Activated T-helper 2 cell treated with anti-CD3 and anti-CD28 coated beads, Interferon-gamma antibody, Interleukin-2, Interleukin-4, amounts not matched to agents 10 μg/mL and 5 μg/mL and 100 μg/mL, durations not matched to agents 14 hours and 24 hours and 36 hours (primary cell): ENCODE data around the gene ACP6. TPM values are rescaled to one million over a fixed set of nuclear protein-coding genes. Genes with fewer than 3 reads are reported as not detected.
"Not testable (repeated sequence)": the region's sequence is repeated elsewhere in the genome, so short reads cannot be mapped to it uniquely, and the experiment has no call there.

Experiments
- DNase-seq: peaks from one replicate; pipeline ENCODE4 v3.0.0; 2021; ENCODE audit warnings: low spot score
- H3K27ac Mint-ChIP-seq: one replicate; pipeline ENCODE4 v1.8.0; 2021; ENCODE audit warnings: mixed read lengths
- H3K27me3 Mint-ChIP-seq: one replicate; pipeline ENCODE4 v1.8.0; 2021; ENCODE audit warnings: low read depth, mixed read lengths
- H3K36me3 Mint-ChIP-seq: one replicate; pipeline ENCODE4 v1.8.0; 2021; ENCODE audit warnings: low read depth, mixed read lengths
- H3K4me1 Mint-ChIP-seq: one replicate; pipeline ENCODE4 v1.8.0; 2021; ENCODE audit warnings: low read depth, mixed read lengths
- H3K4me3 Mint-ChIP-seq: one replicate; pipeline ENCODE4 v1.8.0; 2021; ENCODE audit warnings: low read depth, mild to moderate bottlenecking, moderate library complexity, mixed read lengths
- H3K9me3 Mint-ChIP-seq: one replicate; pipeline ENCODE4 v1.8.0; 2021; ENCODE audit warnings: mixed read lengths
- intact Hi-C: fragments of 100-400 bp; cut with micrococcal nuclease; formaldehyde crosslinking; loops from one replicate; pipeline ENCODE4 v1.15.1; 2023
- total RNA-seq: library from RNA; stranded (reverse); gene quantifications from 2 replicates; pipeline ENCODE4 v1.2.3, GENCODE V29; 2022

The ACP6 gene
- 11.6 and 13.4 TPM in 2 replicates for total RNA-seq

GRCh38 chr1:147670319-147671001, at the start of gene ACP6:
Gene ACP6 (minus strand): TSS chr1:147670524. CDS start chr1:147670048, 476 bp downstream.
- intact Hi-C loops: loop anchor here (1.0 kb wide), 1 partner anchor 24 kb away; no protein-coding TSS in a partner anchor
- H3K36me3 Mint-ChIP-seq: no peaks in the 10 kb centered on the region
- H3K4me3 Mint-ChIP-seq: peak within 1 kb of the TSS; percentile 92
- peaks cover 2% of the 10 kb centered on the region for H3K9me3 Mint-ChIP-seq
- peaks cover 25% of the 10 kb centered on the region for H3K27me3 Mint-ChIP-seq
- peak within 1 kb of the TSS; percentile 78 for H3K27ac Mint-ChIP-seq
- peaks cover 15% of the 10 kb centered on the region for H3K4me1 Mint-ChIP-seq
- peak; percentile 82 for DNase-seq

- intact Hi-C loops: loop anchor here (5.0 kb wide), 1 partner anchor 173 kb away; no protein-coding TSS in a partner anchor
- Mint-ChIP-seq H3K4me3 (no peak overlapping the region), H3K36me3 (no peaks in the 10 kb centered on the region), H3K27me3 (peaks cover 27% of the 10 kb centered on the region), H3K4me1 (peaks cover 4% of the 10 kb centered on the region), H3K27ac (no peak overlapping the region), H3K9me3 (peaks cover 5% of the 10 kb centered on the region)
- no peak for DNase-seq
Measured at GRCh38 chr1:147719711-147720225, 49.4 kb upstream of the ACP6 start.

GRCh38 chr1:147719029-147719698, 48.8 kb upstream of the ACP6 start:
- no peaks in the 10 kb centered on the region for H3K36me3 Mint-ChIP-seq
- H3K27ac Mint-ChIP-seq: no peak overlapping the region
- H3K27me3 Mint-ChIP-seq: peaks cover 33% of the 10 kb centered on the region
- intact Hi-C loops: no loop called here
- H3K4me1 Mint-ChIP-seq: peaks cover 4% of the 10 kb centered on the region
- DNase-seq: no peak
- no peak overlapping the region for H3K4me3 Mint-ChIP-seq
- H3K9me3 Mint-ChIP-seq: peaks cover 5% of the 10 kb centered on the region

- H3K36me3 Mint-ChIP-seq: no peaks in the 10 kb centered on the region
- H3K4me1 Mint-ChIP-seq: peaks cover 4% of the 10 kb centered on the region
- intact Hi-C loops: no loop called here
- H3K27me3 Mint-ChIP-seq: peaks cover 35% of the 10 kb centered on the region
- H3K27ac Mint-ChIP-seq: no peak overlapping the region
- DNase-seq: no peak
- no peak overlapping the region for H3K4me3 Mint-ChIP-seq
- peaks cover 5% of the 10 kb centered on the region for H3K9me3 Mint-ChIP-seq
Measured at GRCh38 chr1:147717706-147718097, 47.4 kb upstream of the ACP6 start.

GRCh38 chr1:147717051-147717705, 46.9 kb upstream of the ACP6 start:
- H3K4me1 Mint-ChIP-seq: peaks cover 4% of the 10 kb centered on the region
- H3K4me3 Mint-ChIP-seq: no peak overlapping the region
- DNase-seq: no peak
- intact Hi-C loops: no loop called here
- no peak overlapping the region for H3K27ac Mint-ChIP-seq
- H3K27me3 Mint-ChIP-seq: peaks cover 37% of the 10 kb centered on the region
- H3K9me3 Mint-ChIP-seq: peaks cover 5% of the 10 kb centered on the region
- no peaks in the 10 kb centered on the region for H3K36me3 Mint-ChIP-seq

GRCh38 chr1:147712605-147713004, 42.3 kb upstream of the ACP6 start:
- Mint-ChIP-seq H3K27ac (no peak overlapping the region), H3K27me3 (peaks cover 48% of the 10 kb centered on the region), H3K36me3 (no peaks in the 10 kb centered on the region), H3K4me3 (no peak overlapping the region), H3K9me3 (no peaks in the 10 kb centered on the region), H3K4me1 (peaks cover 4% of the 10 kb centered on the region)
- intact Hi-C loops: no loop called here
- no peak for DNase-seq

GRCh38 chr1:147700042-147701006, 30.0 kb upstream of the ACP6 start:
- intact Hi-C loops: loop anchor here (1.0 to 5.0 kb wide), 3 partner anchors 60 to 203 kb away; no protein-coding TSS in a partner anchor
- no peaks in the 10 kb centered on the region for H3K9me3 Mint-ChIP-seq
- peaks cover 5% of the 10 kb centered on the region for H3K4me1 Mint-ChIP-seq
- peak; percentile 46 for DNase-seq
- no peaks in the 10 kb centered on the region for H3K36me3 Mint-ChIP-seq
- no peak overlapping the region for H3K4me3 Mint-ChIP-seq
- H3K27me3 Mint-ChIP-seq: peaks cover 34% of the 10 kb centered on the region
- no peak overlapping the region for H3K27ac Mint-ChIP-seq

- Mint-ChIP-seq H3K27ac (no peak overlapping the region), H3K4me1 (peaks cover 5% of the 10 kb centered on the region), H3K27me3 (peaks cover 37% of the 10 kb centered on the region), H3K9me3 (no peaks in the 10 kb centered on the region), H3K4me3 (no peak overlapping the region), H3K36me3 (no peaks in the 10 kb centered on the region)
- intact Hi-C loops: loop anchor here (1.0 to 5.0 kb wide), 3 partner anchors 59 to 202 kb away; no protein-coding TSS in a partner anchor
- no peak for DNase-seq
Measured at GRCh38 chr1:147699686-147700041, 29.3 kb upstream of the ACP6 start.

DNA sequence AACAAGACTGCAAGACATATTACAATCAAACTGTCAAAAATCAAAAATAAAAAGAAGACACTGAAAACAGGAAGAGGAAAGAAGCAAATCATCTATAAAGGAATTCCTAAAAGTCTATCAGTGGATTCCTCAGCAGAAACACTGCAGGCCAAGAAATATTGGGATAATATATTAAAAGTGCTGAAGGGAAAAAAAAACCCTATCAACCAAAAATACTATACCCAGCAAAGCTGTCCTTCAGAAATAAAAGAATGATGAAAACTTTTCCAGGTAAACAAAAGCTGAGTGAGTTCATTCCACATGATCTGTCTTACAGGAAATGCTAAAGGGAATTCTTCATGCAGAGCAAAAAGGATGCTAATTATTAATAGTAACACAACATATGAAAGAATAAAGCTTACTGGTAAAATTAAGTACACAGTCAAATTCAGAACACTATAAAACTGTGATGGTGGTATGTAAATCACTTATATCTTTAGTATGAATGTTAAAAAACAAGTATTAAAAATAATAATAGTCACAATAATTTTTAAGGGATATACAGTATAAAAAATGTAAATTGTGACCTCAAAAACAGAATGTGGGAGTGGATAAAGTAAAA, 12.9 kb upstream of the ACP6 start:
- H3K4me3 Mint-ChIP-seq: no peak overlapping the region
- H3K9me3 Mint-ChIP-seq: peaks cover 38% of the 10 kb centered on the region
- intact Hi-C loops: no loop called here
- H3K4me1 Mint-ChIP-seq: peaks cover 1% of the 10 kb centered on the region
- no peak overlapping the region for H3K27ac Mint-ChIP-seq
- H3K36me3 Mint-ChIP-seq: peaks cover 4% of the 10 kb centered on the region
- no peak for DNase-seq
- H3K27me3 Mint-ChIP-seq: peaks cover 15% of the 10 kb centered on the region

- H3K27ac Mint-ChIP-seq, intact Hi-C loops, H3K4me1 Mint-ChIP-seq, H3K4me3 Mint-ChIP-seq, DNase-seq, H3K27me3 Mint-ChIP-seq, H3K36me3 Mint-ChIP-seq: not testable (repeated sequence)
- H3K9me3 Mint-ChIP-seq: peaks cover 47% of the 10 kb centered on the region
Measured at GRCh38 chr1:147680608-147681235, 10.4 kb upstream of the ACP6 start.

DNA sequence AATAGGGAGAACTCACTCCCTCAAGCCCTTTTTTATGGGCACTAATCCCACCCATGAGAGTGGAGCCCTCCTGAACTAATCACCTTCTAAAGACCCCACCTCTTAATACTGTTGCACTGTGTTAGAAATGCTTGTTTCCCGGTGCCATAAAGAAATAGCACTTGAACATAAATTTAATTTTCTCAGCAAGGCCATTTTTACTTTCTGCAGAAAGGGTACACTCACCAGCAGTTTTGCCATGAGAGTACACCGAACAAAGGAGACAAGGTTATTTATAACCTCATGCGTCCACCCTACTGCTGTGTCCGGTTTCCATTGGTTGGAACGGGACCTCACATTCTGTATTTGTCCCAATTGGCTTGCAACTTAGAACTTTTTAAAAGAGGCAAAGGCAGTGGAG, 7.4 kb upstream of the ACP6 start:
- H3K27ac Mint-ChIP-seq, H3K4me1 Mint-ChIP-seq, intact Hi-C loops, H3K4me3 Mint-ChIP-seq, H3K36me3 Mint-ChIP-seq, DNase-seq: not testable (repeated sequence)
- peaks cover 24% of the 10 kb centered on the region for H3K27me3 Mint-ChIP-seq
- H3K9me3 Mint-ChIP-seq: peaks cover 34% of the 10 kb centered on the region
